B cell (primary cell): Measurements from ENCODE around the gene LRRC4C. TPM values are rescaled to one million over a fixed set of nuclear protein-coding genes. Genes with fewer than 3 reads are reported as not detected.

Source experiments
- ATAC-seq: fragments of 200-7000 bp; cut with Tn5 transposase; one replicate; pipeline ENCODE4 v1.10.0; 2021; ENCODE audit warnings: low read depth, mild to moderate bottlenecking, moderate number of reproducible peaks, moderate library complexity
- CTCF ChIA-PET: fragments of 350-600 bp; sonication (Branson Sonifier 250); formaldehyde crosslinking; loops from one replicate; lab custom pipeline; 2021; ENCODE audit warnings: antibody characterized with exemption, inconsistent platforms; lab: Charles Lee
- POLR2A ChIA-PET: fragments of 350-600 bp; sonication (Branson Sonifier 250); formaldehyde crosslinking; loops from one replicate; lab custom pipeline; 2021; ENCODE audit warnings: antibody characterized with exemption; lab: Charles Lee
- DNase-seq: peaks from one replicate; pipeline ENCODE4 v3.0.0; 2013
- H2AFZ ChIP-seq: 2 replicates; pipeline ENCODE4 v1.6.1; 2012; ENCODE audit warnings: mild to moderate bottlenecking, low read depth, low read length; ENCODE audit not compliant: insufficient read depth, poor library complexity, severe bottlenecking
- H3K27ac ChIP-seq, 2 donors: 1 replicate in 1 of 2; 2 replicates in 1 of 2; pipeline ENCODE4 v1.5.1; 2012 to 2013; ENCODE audit warnings: low read length in 2 of 2, mild to moderate bottlenecking in 2 of 2, moderate library complexity in 1 of 2
- H3K27me3 ChIP-seq, 4 experiments: fragments of 200-600 bp in 1 of 4; sonication (generic) in 1 of 4; replicated peaks in 1 of 4; 1 replicate in 2 of 4; 2 replicates in 2 of 4; pipeline versions ENCODE4 v1.6.1 to v1.7.0; 2013 to 2016; ENCODE audit warnings: low read length in 3 of 4, mild to moderate bottlenecking in 2 of 4, mixed read lengths in 1 of 4, moderate library complexity in 1 of 4; ENCODE audit not compliant: insufficient read depth in 4 of 4, control insufficient read depth in 3 of 4; ENCODE audit errors: control extremely low read depth in 1 of 4
- H3K36me3 ChIP-seq, 2 experiments: replicated peaks in 1 of 2; 1 replicate in 1 of 2; 2 replicates in 1 of 2; pipeline versions ENCODE4 v1.6.1 to v1.7.1; 2013; ENCODE audit warnings: low read length in 1 of 2; ENCODE audit not compliant: insufficient read depth in 2 of 2, control insufficient read depth in 1 of 2; ENCODE audit errors: control extremely low read depth in 1 of 2, extremely low read depth in 1 of 2
- H3K4me1 ChIP-seq, 2 donors: fragments of 200-600 bp in 1 of 2; sonication (generic) in 1 of 2; 1 replicate in 1 of 2; 2 replicates in 1 of 2; pipeline versions ENCODE4 v1.5.1 to v1.6.1; 2013 to 2017; ENCODE audit warnings: low read length in 2 of 2; ENCODE audit not compliant: control insufficient read depth in 2 of 2, insufficient read depth in 2 of 2
- H3K4me2 ChIP-seq: replicated peaks from 2 replicates; pipeline ENCODE3; 2012; ENCODE audit warnings: mild to moderate bottlenecking, low read depth, low read length; ENCODE audit not compliant: poor library complexity, severe bottlenecking
- H3K4me3 ChIP-seq, 5 experiments: fragments of 200-600 bp in 1 of 5; sonication (generic) in 1 of 5; 1 replicate in 3 of 5; 2 replicates in 2 of 5; pipeline versions ENCODE4 v1.5.1 to v1.7.0; 2011 to 2016; ENCODE audit warnings: low read length in 4 of 5, mild to moderate bottlenecking in 4 of 5, low read depth in 2 of 5, control low read depth in 1 of 5, moderate library complexity in 1 of 5; ENCODE audit not compliant: insufficient read depth in 1 of 5; ENCODE audit errors: control extremely low read depth in 1 of 5, extremely low read depth in 1 of 5
- H3K79me2 ChIP-seq: fragments of 200-600 bp; sonication (generic); one replicate; pipeline ENCODE4 v1.6.0; 2016; ENCODE audit warnings: low read length; ENCODE audit not compliant: control insufficient read depth, insufficient read depth
- H3K9ac ChIP-seq: fragments of 200-600 bp; sonication (generic); 2 replicates; pipeline ENCODE4 v1.6.1; 2017; ENCODE audit warnings: mild to moderate bottlenecking, low read length, moderate library complexity
- H3K9me3 ChIP-seq, 3 donors: one replicate each; pipeline versions ENCODE4 v1.6.1 to v1.7.1; 2013; ENCODE audit warnings: low read length in 2 of 3; ENCODE audit not compliant: control insufficient read depth in 2 of 3, insufficient read depth in 1 of 3; ENCODE audit errors: control extremely low read depth in 1 of 3
- H4K20me1 ChIP-seq: 2 replicates; pipeline ENCODE4 v1.6.0; 2012; ENCODE audit warnings: mild to moderate bottlenecking, low read length; ENCODE audit not compliant: insufficient read depth, control insufficient read depth, poor library complexity, severe bottlenecking
- H3K27ac Mint-ChIP-seq: one replicate; pipeline ENCODE4 v1.8.0; 2021; ENCODE audit warnings: mixed read lengths
- H3K27me3 Mint-ChIP-seq: one replicate; pipeline ENCODE4 v1.8.0; 2021; ENCODE audit warnings: mixed read lengths
- H3K4me1 Mint-ChIP-seq: one replicate; pipeline ENCODE4 v1.8.0; 2021; ENCODE audit warnings: mixed read lengths
- H3K4me3 Mint-ChIP-seq: one replicate; pipeline ENCODE4 v1.8.0; 2021; ENCODE audit warnings: mixed read lengths
- H3K9me3 Mint-ChIP-seq: one replicate; pipeline ENCODE4 v1.8.0; 2022; ENCODE audit warnings: mixed read lengths; ENCODE audit not compliant: insufficient read depth
- EZH2 ChIP-seq: IDR thresholded peaks from 2 replicates; pipeline ENCODE4 v1.6.1; 2012; ENCODE audit warnings: borderline replicate concordance, low read depth, mild to moderate bottlenecking, moderate library complexity, low read length; ENCODE audit not compliant: insufficient read depth, poor library complexity, severe bottlenecking
- WGBS: methylation state at CpG from one replicate; pipeline ENCODE4 v1.1.5; 2013; ENCODE audit warnings: missing lambda C conversion rate; ENCODE audit not compliant: insufficient coverage; 5-methylcytosine and 5-hydroxymethylcytosine counted together
- intact Hi-C: fragments of 100-400 bp; cut with micrococcal nuclease; formaldehyde crosslinking; loops from one replicate; pipeline ENCODE4 v1.10.0; 2022
- polyA plus RNA-seq: library from polyadenylated mRNA; depleted of rRNA; stranded (reverse); fragments of >200 nt; gene quantifications from 2 replicates; pipeline ENCODE4 v1.2.3, GENCODE V29; 2012
- total RNA-seq, 2 donors: library from RNA; stranded (reverse); fragments of 120-200 nt in 1 of 2; gene quantifications; 1 replicate in 1 of 2; 2 replicates in 1 of 2; pipeline versions ENCODE4 v1.2.3 to v1.2.4, GENCODE V29; 2013 to 2022
- TF ChIP-seq, protein P1 (sequence below): fragments of 200-600 bp; IDR thresholded peaks from one replicate; pipeline ENCODE4 v1.8.0; 2022; ENCODE audit warnings: antibody characterized with exemption, mild to moderate bottlenecking

The LRRC4C gene
- total and polyA plus RNA-seq, 2 donors (not counting 1 experiment from before 2014, with no cell fraction given) = 0.57 TPM; not detected in 1

DNA sequence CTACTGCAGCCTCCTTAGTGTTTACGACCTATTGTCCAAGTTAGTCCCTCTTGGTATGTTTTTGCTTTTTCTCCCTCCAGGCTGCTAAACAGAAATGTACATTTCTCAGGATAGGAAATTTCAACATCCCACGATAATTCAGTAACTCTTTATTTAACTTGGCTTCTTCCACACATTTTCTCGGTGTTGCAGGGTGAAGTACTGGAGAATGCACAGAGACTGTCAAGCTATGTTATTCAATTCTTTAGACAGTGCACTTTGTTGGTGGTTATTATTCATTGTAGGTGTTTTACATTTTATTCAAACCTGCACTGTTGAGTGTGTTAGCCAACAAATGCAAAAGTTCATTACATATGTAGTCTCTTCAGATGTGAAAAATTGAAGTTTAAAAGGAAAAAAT is 839.8 kb downstream of the LRRC4C start:
- no peaks in the 10 kb centered on the region for H3K27me3 ChIP-seq
- no peak overlapping the region for H3K9ac ChIP-seq
- H3K36me3 ChIP-seq = no peaks in the 10 kb centered on the region
- no peak for ATAC-seq
- H3K27ac ChIP-seq = no peak overlapping the region
- no peaks in the 10 kb centered on the region for H3K4me1 ChIP-seq
- TF ChIP-seq EZH2 = no peak
- TF ChIP-seq, protein P1, sequence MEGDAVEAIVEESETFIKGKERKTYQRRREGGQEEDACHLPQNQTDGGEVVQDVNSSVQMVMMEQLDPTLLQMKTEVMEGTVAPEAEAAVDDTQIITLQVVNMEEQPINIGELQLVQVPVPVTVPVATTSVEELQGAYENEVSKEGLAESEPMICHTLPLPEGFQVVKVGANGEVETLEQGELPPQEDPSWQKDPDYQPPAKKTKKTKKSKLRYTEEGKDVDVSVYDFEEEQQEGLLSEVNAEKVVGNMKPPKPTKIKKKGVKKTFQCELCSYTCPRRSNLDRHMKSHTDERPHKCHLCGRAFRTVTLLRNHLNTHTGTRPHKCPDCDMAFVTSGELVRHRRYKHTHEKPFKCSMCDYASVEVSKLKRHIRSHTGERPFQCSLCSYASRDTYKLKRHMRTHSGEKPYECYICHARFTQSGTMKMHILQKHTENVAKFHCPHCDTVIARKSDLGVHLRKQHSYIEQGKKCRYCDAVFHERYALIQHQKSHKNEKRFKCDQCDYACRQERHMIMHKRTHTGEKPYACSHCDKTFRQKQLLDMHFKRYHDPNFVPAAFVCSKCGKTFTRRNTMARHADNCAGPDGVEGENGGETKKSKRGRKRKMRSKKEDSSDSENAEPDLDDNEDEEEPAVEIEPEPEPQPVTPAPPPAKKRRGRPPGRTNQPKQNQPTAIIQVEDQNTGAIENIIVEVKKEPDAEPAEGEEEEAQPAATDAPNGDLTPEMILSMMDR = no peak
- no peak for DNase-seq
- H3K79me2 ChIP-seq = no peaks in the 10 kb centered on the region
- ChIA-PET CTCF (no interaction called here), POLR2A (no interaction called here)
- H3K27me3 Mint-ChIP-seq = no peaks in the 10 kb centered on the region
- WGBS = 100% methylated on average over 1 of the region's 3 CpGs
- peaks cover 3% of the 10 kb centered on the region for H3K9me3 Mint-ChIP-seq
- H3K4me2 ChIP-seq = no peak overlapping the region
- no peak overlapping the region for H3K4me3 Mint-ChIP-seq
- H3K27ac Mint-ChIP-seq = no peak overlapping the region
- no peak overlapping the region for H3K4me3 ChIP-seq
- intact Hi-C loops = no loop called here
- no peak overlapping the region for H2AFZ ChIP-seq
- H3K4me1 Mint-ChIP-seq = no peaks in the 10 kb centered on the region
- no peaks in the 10 kb centered on the region for H4K20me1 ChIP-seq
- H3K9me3 ChIP-seq = no peaks in the 10 kb centered on the region

DNA sequence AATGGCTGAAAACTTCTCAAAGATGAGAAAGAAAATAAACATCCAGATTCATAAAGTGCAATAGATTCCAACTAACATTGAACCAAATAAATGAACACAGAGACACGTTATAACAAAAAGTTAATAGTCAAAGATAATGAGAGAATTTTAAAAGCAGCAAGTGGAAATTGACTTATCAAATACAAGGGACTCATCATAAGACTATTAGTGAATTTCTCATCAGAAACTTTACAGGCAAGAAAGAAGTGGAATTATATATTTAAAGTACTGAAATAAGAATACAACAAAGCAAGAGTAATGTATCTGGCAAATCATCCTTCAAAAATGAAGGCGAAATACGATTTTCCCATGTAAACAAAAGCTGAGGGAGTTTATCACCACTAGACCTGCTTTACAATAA is 852.7 kb downstream of the LRRC4C start:
- Histone ChIP-seq H3K9ac (no peak overlapping the region), H3K4me1 (no peaks in the 10 kb centered on the region), H3K27me3 (no peaks in the 10 kb centered on the region), H3K4me3 (no peak overlapping the region), H3K79me2 (no peaks in the 10 kb centered on the region), H3K36me3 (no peaks in the 10 kb centered on the region), H3K27ac (no peak overlapping the region), H3K4me2 (no peak overlapping the region), H4K20me1 (no peaks in the 10 kb centered on the region), H3K9me3 (peaks cover 4 to 13% (median 7%) of the 10 kb centered on the region in 3 donors), H2AFZ (no peak overlapping the region)
- no peak overlapping the region for H3K27ac Mint-ChIP-seq
- DNase-seq (no peak), ATAC-seq (no peak)
- WGBS = no CpG with 5 or more reads among the region's 3 CpGs
- ChIA-PET CTCF (no interaction called here), POLR2A (no interaction called here)
- H3K4me3 Mint-ChIP-seq = no peak overlapping the region
- H3K27me3 Mint-ChIP-seq = no peaks in the 10 kb centered on the region
- intact Hi-C loops = no loop called here
- H3K4me1 Mint-ChIP-seq = no peaks in the 10 kb centered on the region
- no peak for TF ChIP-seq EZH2
- TF ChIP-seq, protein P1 = no peak
- H3K9me3 Mint-ChIP-seq = peaks cover 11% of the 10 kb centered on the region
